GM23338 (cell line): Measurements from ENCODE around the gene TOM1L2. TPM values are rescaled to one million over a fixed set of nuclear protein-coding genes. Genes with fewer than 3 reads are reported as not detected.
"Not testable (repeated sequence)": the region's sequence is repeated elsewhere in the genome, so short reads cannot be mapped to it uniquely, and the experiment has no call there.

Source experiments
- ATAC-seq: fragments of 200-7000 bp; cut with Tn5 transposase; 3 replicates; pipeline ENCODE4 v1.9.1; 2020
- DNase-seq: peaks from one replicate; pipeline ENCODE4 v3.0.0-alpha.2; 2015; ENCODE audit warnings: low spot score
- H2AFZ ChIP-seq: fragments of 200-600 bp; sonication (generic); 2 replicates; pipeline ENCODE4 v1.8.0; 2016; ENCODE audit warnings: antibody characterized with exemption, mild to moderate bottlenecking, moderate library complexity
- H3F3A ChIP-seq: fragments of 200-600 bp; sonication (generic); replicated peaks from 2 replicates; pipeline ENCODE4 v1.8.0; 2017; ENCODE audit warnings: antibody characterized with exemption, mixed run types, low read depth
- H3K27ac ChIP-seq: fragments of 200-600 bp; sonication (generic); 2 replicates; pipeline ENCODE4 v1.6.1; 2016; ENCODE audit warnings: low read depth
- H3K27me3 ChIP-seq: fragments of 200-600 bp; sonication (generic); 2 replicates; pipeline ENCODE4 v1.8.0; 2016; ENCODE audit warnings: mild to moderate bottlenecking, mixed run types, moderate library complexity; ENCODE audit not compliant: insufficient read depth
- H3K36me3 ChIP-seq: fragments of 200-600 bp; sonication (generic); 2 replicates; pipeline ENCODE4 v1.8.0; 2016; ENCODE audit warnings: mild to moderate bottlenecking; ENCODE audit not compliant: insufficient read depth
- H3K4me1 ChIP-seq: fragments of 200-600 bp; sonication (generic); 2 replicates; pipeline ENCODE4 v1.8.0; 2016; ENCODE audit warnings: mild to moderate bottlenecking, moderate library complexity; ENCODE audit not compliant: insufficient read depth
- H3K4me2 ChIP-seq: fragments of 200-600 bp; sonication (generic); 2 replicates; pipeline ENCODE4 v1.7.1; 2017; ENCODE audit warnings: mixed run types
- H3K4me3 ChIP-seq: fragments of 200-600 bp; sonication (generic); 2 replicates; pipeline ENCODE4 v1.6.1; 2016; ENCODE audit warnings: mixed run types
- H3K79me2 ChIP-seq: fragments of 200-600 bp; sonication (generic); replicated peaks from 2 replicates; pipeline ENCODE4 v1.8.0; 2017; ENCODE audit warnings: mild to moderate bottlenecking; ENCODE audit not compliant: insufficient read depth
- H3K9me2 ChIP-seq: fragments of 200-600 bp; sonication (generic); 2 replicates; pipeline ENCODE4 v1.8.0; 2017; ENCODE audit not compliant: insufficient read depth
- H4K20me1 ChIP-seq: fragments of 200-600 bp; sonication (generic); replicated peaks from 2 replicates; pipeline ENCODE4 v1.8.0; 2017; ENCODE audit warnings: mild to moderate bottlenecking; ENCODE audit not compliant: insufficient read depth
- H3K27ac Mint-ChIP-seq: 2 replicates; pipeline ENCODE4 v1.8.0; 2020; ENCODE audit warnings: inconsistent platforms, mild to moderate bottlenecking, moderate library complexity, mixed read lengths
- H3K27me3 Mint-ChIP-seq: 3 replicates; pipeline ENCODE4 v1.8.0; 2022; ENCODE audit warnings: low read depth, mild to moderate bottlenecking, moderate library complexity, mixed read lengths, inconsistent platforms; ENCODE audit not compliant: insufficient read depth, poor library complexity
- H3K36me3 Mint-ChIP-seq: 3 replicates; pipeline ENCODE4 v1.8.0; 2021; ENCODE audit warnings: low read depth, mild to moderate bottlenecking, inconsistent platforms, moderate library complexity, mixed read lengths
- H3K4me1 Mint-ChIP-seq: 3 replicates; pipeline ENCODE4 v1.8.0; 2020; ENCODE audit warnings: mild to moderate bottlenecking, inconsistent platforms, mixed read lengths
- H3K4me3 Mint-ChIP-seq: 3 replicates; pipeline ENCODE4 v1.8.0; 2021; ENCODE audit warnings: moderate library complexity, mild to moderate bottlenecking, inconsistent platforms, mixed read lengths
- H3K9me3 Mint-ChIP-seq: 3 replicates; pipeline ENCODE4 v1.8.0; 2020; ENCODE audit warnings: moderate library complexity, mild to moderate bottlenecking, inconsistent platforms, mixed read lengths
- ETS1 ChIP-seq: IDR thresholded peaks from 2 replicates; pipeline ENCODE4 v1.6.1; 2016; ENCODE audit warnings: antibody characterized with exemption
- POLR2AphosphoS5 ChIP-seq: IDR thresholded peaks from 2 replicates; pipeline ENCODE4 v1.6.1; 2016; ENCODE audit warnings: antibody characterized with exemption, low read depth
- REST ChIP-seq: IDR thresholded peaks from one replicate; pipeline ENCODE4 v1.6.1; 2018; ENCODE audit warnings: antibody characterized with exemption; ENCODE audit not compliant: unreplicated experiment
- ZNF114 ChIP-seq: fragments of 250-450 bp; sonication (Bioruptor Pico); IDR thresholded peaks from 2 replicates; pipeline ENCODE4 v1.5.0; 2020; ENCODE audit warnings: mild to moderate bottlenecking, moderate library complexity
- polyA plus RNA-seq: library from polyadenylated mRNA; unstranded; fragments of >200 nt; fragmentation: Nextera tagmentation; extraction: Ambion mirVana; gene quantifications from 2 replicates; pipeline ENCODE4 v1.2.1, GENCODE V29; 2016
- total RNA-seq: library from RNA; depleted of rRNA; stranded (reverse); fragments of >200 nt; shearing (Covaris generic); gene quantifications from 2 replicates; pipeline ENCODE4 v1.2.3, GENCODE V29; 2014

TOM1L2 gene
- total and polyA plus RNA-seq, 2 experiments from 2014 or later, result 3.3 TPM

- peaks cover 12% of the 10 kb centered on the region; the same call in 2 of the 3 replicates for H3K36me3 Mint-ChIP-seq
- peak overlapping the region; percentile 82 for H3K4me3 ChIP-seq
- H3K4me1 Mint-ChIP-seq, result peaks cover 18% of the 10 kb centered on the region
- DNase-seq (no peak), ATAC-seq (no peak; the same call in 2 of the 3 replicates)
- H2AFZ ChIP-seq, result no peak overlapping the region; the same call in 1 of the 2 replicates
- H3K27me3 ChIP-seq, result peaks cover 29% of the 10 kb centered on the region
- peak overlapping the region; percentile 96 for H3K4me2 ChIP-seq
- H3K27me3 Mint-ChIP-seq, result peaks cover 30% of the 10 kb centered on the region
- H3K9me2 ChIP-seq, result no peaks in the 10 kb centered on the region
- peaks cover 19% of the 10 kb centered on the region for H3F3A ChIP-seq
- H3K27ac ChIP-seq, result no peak overlapping the region
- no peaks in the 10 kb centered on the region for H3K79me2 ChIP-seq
- H3K9me3 Mint-ChIP-seq, result no peaks in the 10 kb centered on the region; the same call in 2 of the 3 replicates
- no peaks in the 10 kb centered on the region for H3K36me3 ChIP-seq
- TF ChIP-seq POLR2AphosphoS5 (peak; percentile 7; the same call in 1 of the 2 replicates), REST (no peak)
- H4K20me1 ChIP-seq, result peaks cover 12% of the 10 kb centered on the region
- H3K4me1 ChIP-seq, result peaks cover 20% of the 10 kb centered on the region
- no peak overlapping the region for H3K27ac Mint-ChIP-seq
- peak overlapping the region; percentile 70 for H3K4me3 Mint-ChIP-seq
Observed at GRCh38 chr17:17809531-17810083, 162.6 kb downstream of the TOM1L2 start.

- no peaks in the 10 kb centered on the region for H3K36me3 ChIP-seq
- H3K4me2 ChIP-seq, result peak overlapping the region; percentile 96; the same call in 1 of the 2 replicates
- peak overlapping the region; percentile 70 for H3K4me3 Mint-ChIP-seq
- H3K27me3 Mint-ChIP-seq, result peaks cover 31% of the 10 kb centered on the region
- no peak for TF ChIP-seq ZNF114 (CRISPR knock-in tag)
- no peak for TF ChIP-seq ETS1
- TF ChIP-seq POLR2AphosphoS5, result no peak
- no peak for ATAC-seq
- H3K79me2 ChIP-seq, result no peaks in the 10 kb centered on the region
- H3K9me2 ChIP-seq, result no peaks in the 10 kb centered on the region
- H3K27ac ChIP-seq, result no peak overlapping the region
- no peak overlapping the region for H2AFZ ChIP-seq
- peaks cover 20% of the 10 kb centered on the region for H3K4me1 ChIP-seq
- H3K27ac Mint-ChIP-seq, result no peak overlapping the region
- H3F3A ChIP-seq, result peaks cover 19% of the 10 kb centered on the region
- H3K9me3 Mint-ChIP-seq, result no peaks in the 10 kb centered on the region; the same call in 2 of the 3 replicates
- DNase-seq, result no peak
- peak overlapping the region; percentile 82 for H3K4me3 ChIP-seq
- H3K36me3 Mint-ChIP-seq, result peaks cover 10% of the 10 kb centered on the region; the same call in 2 of the 3 replicates
- H3K27me3 ChIP-seq, result peaks cover 29% of the 10 kb centered on the region
- peaks cover 12% of the 10 kb centered on the region for H4K20me1 ChIP-seq
- peaks cover 18% of the 10 kb centered on the region for H3K4me1 Mint-ChIP-seq
Observed at GRCh38 chr17:17808706-17809432, 163.3 kb downstream of the TOM1L2 start.

- H3K9me3 Mint-ChIP-seq, ATAC-seq, H3K27ac Mint-ChIP-seq, H3K36me3 ChIP-seq, H3K4me3 ChIP-seq, H3K9me2 ChIP-seq, DNase-seq, H3K36me3 Mint-ChIP-seq, H3K4me3 Mint-ChIP-seq, H4K20me1 ChIP-seq, H3K4me2 ChIP-seq, H2AFZ ChIP-seq, H3K79me2 ChIP-seq, H3K27ac ChIP-seq: not testable (repeated sequence)
- Histone ChIP-seq H3K27me3 (peaks cover 29% of the 10 kb centered on the region), H3F3A (peaks cover 18% of the 10 kb centered on the region), H3K4me1 (peaks cover 20% of the 10 kb centered on the region)
- Mint-ChIP-seq H3K27me3 (peaks cover 31% of the 10 kb centered on the region), H3K4me1 (peaks cover 18% of the 10 kb centered on the region)
Observed at GRCh38 chr17:17808200-17808599, 164.0 kb downstream of the TOM1L2 start.
